Effector memory CD8-positive, alpha-beta T cell (primary cell): Measurements from ENCODE around the gene RASSF8.

ENCODE experiments used
- ATAC-seq: fragments of 150-1000 bp; cut with Tn5 transposase; replicated peaks from 2 replicates; pipeline ENCODE4 v1.10.0; 2021; ENCODE audit warnings: mild to moderate bottlenecking, moderate library complexity
- DNase-seq, 3 experiments: peaks; one replicate each; pipeline ENCODE4 v3.0.0; 2021
- H3K27ac Mint-ChIP-seq, 2 donors: one replicate each; pipeline ENCODE4 v1.8.0; 2022; ENCODE audit warnings: mild to moderate bottlenecking in 2 of 2, mixed read lengths in 2 of 2, moderate library complexity in 2 of 2
- H3K27me3 Mint-ChIP-seq, 2 donors: one replicate each; pipeline ENCODE4 v1.8.0; 2022; ENCODE audit warnings: mixed read lengths in 2 of 2
- H3K36me3 Mint-ChIP-seq: one replicate; pipeline ENCODE4 v1.8.0; 2022; ENCODE audit warnings: mild to moderate bottlenecking, moderate library complexity, mixed read lengths; ENCODE audit not compliant: insufficient read depth
- H3K4me1 Mint-ChIP-seq, 2 donors: one replicate each; pipeline ENCODE4 v1.8.0; 2022; ENCODE audit warnings: low read depth in 2 of 2, mixed read lengths in 2 of 2
- H3K4me3 Mint-ChIP-seq, 2 donors: one replicate each; pipeline ENCODE4 v1.8.0; 2022; ENCODE audit warnings: mild to moderate bottlenecking in 2 of 2, mixed read lengths in 2 of 2, moderate library complexity in 2 of 2
- H3K9me3 Mint-ChIP-seq, 2 donors: one replicate each; pipeline ENCODE4 v1.8.0; 2022; ENCODE audit warnings: mixed read lengths in 2 of 2
- total RNA-seq, 9 experiments: gene quantifications; one replicate each; lab custom pipeline; 2026; lab: John Stamatoyannopoulos, UW

The RASSF8 gene, protein sequence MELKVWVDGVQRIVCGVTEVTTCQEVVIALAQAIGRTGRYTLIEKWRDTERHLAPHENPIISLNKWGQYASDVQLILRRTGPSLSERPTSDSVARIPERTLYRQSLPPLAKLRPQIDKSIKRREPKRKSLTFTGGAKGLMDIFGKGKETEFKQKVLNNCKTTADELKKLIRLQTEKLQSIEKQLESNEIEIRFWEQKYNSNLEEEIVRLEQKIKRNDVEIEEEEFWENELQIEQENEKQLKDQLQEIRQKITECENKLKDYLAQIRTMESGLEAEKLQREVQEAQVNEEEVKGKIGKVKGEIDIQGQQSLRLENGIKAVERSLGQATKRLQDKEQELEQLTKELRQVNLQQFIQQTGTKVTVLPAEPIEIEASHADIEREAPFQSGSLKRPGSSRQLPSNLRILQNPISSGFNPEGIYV
- 0 to 2.7 (median 0.06) reads per million in 9 experiments for total RNA-seq

DNA sequence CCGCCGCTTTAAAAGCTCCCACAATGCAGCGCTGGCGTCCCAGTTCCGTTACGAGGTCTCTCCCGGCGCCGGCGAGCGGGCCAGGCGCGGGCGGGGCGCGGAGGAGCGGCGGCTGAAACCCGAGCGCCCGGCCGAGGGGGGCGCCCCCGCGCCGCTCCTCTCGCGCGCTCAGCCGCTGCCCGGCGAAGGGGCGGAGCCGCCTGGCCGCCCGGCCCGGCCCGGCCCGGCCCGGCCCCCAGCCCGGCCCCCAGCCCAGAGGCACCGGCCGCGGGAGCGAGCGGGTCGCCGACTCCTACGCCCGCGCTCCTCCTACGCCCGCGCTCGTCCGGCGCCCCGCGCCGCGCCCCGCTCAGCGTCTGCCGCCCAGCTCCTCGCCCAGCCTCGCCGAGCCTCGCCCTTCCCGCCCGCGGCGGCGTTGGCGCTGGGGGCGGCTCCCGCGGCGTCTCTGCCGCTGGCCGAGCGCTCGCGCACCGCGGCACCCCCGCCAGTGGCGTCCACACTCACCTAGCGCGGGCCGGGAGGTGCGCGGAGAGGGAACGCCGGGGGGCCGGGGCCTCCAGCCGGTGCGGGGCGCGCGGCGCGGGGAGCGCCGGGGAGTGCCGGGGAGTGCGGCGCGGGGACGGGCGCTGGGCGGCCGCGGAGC is at the start of gene RASSF8:
RASSF8 (plus strand) TSS at position 255 of the 643 bp plus-strand sequence. CDS start 96,662 bp downstream, outside the sequence.
- Mint-ChIP-seq H3K27ac (no peak within 1 kb of the TSS), H3K27me3 (peaks cover 60 to 72% of the 10 kb centered on the region in 2 donors), H3K4me3 (peak within 1 kb of the TSS; percentile 75 to 76), H3K36me3 (peaks cover 2% of the 10 kb centered on the region), H3K9me3 (no peaks in the 10 kb centered on the region), H3K4me1 (peaks cover 6 to 10% of the 10 kb centered on the region in 2 donors)
- DNase-seq (no peak), ATAC-seq (peak; percentile 37)

DNA sequence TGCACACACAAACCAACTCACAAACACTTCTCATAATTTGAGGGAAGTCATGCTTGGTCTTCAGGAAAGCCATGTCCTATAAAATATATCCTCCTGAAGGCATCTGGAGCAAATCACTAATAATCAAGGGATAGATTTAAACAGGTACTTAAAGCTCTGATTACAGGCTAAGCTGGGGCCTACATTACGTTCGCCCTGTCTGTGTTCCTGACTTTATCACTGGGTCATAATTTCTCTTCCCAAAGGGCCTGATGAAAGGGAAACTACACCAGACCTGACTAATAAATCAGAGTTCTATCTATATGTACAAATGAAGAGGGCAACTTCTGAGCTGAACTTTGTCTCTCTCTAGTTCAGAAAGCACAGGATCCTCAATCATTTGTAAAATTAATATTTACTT is 43.9 kb upstream of the RASSF8 start:
- Mint-ChIP-seq H3K4me3 (no peak overlapping the region), H3K4me1 (no peaks in the 10 kb centered on the region), H3K9me3 (no peaks in the 10 kb centered on the region), H3K27me3 (peaks cover 0 to 10% of the 10 kb centered on the region in 2 donors), H3K27ac (no peak overlapping the region), H3K36me3 (no peaks in the 10 kb centered on the region)
- ATAC-seq (no peak), DNase-seq (no peak)

DNA sequence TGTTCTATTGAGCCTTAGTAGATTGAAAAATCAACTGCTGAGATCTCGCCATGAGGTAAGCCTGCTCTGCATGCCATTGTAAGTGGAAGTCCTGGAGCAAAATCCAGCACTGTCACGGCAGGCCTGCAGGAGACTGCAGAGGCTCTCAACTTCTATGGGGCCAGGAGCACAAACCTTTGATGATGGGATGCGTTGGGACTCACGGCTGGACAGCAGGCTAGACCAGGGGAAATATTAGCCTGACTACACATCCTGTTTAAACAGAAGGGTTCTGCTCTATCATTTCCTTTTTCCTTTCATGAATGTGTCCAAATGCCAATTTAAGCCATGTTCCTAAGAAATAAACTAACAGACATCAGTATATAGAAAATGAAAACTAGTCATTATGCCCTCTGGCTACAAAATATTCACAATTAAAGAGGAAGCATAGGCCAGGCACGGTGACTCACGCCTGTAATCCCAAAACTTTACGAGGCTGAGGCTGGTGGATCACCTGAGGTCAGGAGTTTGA is 33.9 kb upstream of the RASSF8 start:
- no peaks in the 10 kb centered on the region for H3K36me3 Mint-ChIP-seq
- peaks cover 0 to 6% of the 10 kb centered on the region in 2 donors for H3K27me3 Mint-ChIP-seq
- H3K27ac Mint-ChIP-seq: no peak overlapping the region
- no peak overlapping the region for H3K4me3 Mint-ChIP-seq
- no peak for DNase-seq
- no peaks in the 10 kb centered on the region for H3K4me1 Mint-ChIP-seq
- ATAC-seq: no peak
- H3K9me3 Mint-ChIP-seq: peaks cover 0 to 6% of the 10 kb centered on the region in 2 donors

DNA sequence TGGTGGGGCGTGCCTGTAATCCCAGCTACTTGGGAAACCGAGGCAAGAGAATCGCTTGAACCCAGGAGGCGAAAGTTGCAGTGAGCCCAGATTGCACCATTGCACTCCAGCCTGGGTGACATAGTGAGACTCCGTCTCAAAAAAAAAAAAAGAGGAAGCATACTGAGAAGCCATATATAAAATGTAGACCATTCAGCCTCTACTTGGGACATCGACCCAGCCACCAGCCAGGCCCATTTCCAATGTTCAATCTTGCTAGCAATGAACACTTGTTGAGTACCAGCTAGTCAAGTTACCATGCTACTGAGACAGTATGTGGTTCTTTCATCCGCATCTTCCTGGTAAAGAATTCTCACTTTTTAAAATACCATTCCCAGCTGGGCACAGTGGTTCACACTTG is 33.4 kb upstream of the RASSF8 start:
- Mint-ChIP-seq H3K27me3 (peaks cover 0 to 6% of the 10 kb centered on the region in 2 donors), H3K36me3 (no peaks in the 10 kb centered on the region), H3K9me3 (peaks cover 0 to 6% of the 10 kb centered on the region in 2 donors), H3K27ac (no peak overlapping the region), H3K4me1 (no peaks in the 10 kb centered on the region), H3K4me3 (no peak overlapping the region)
- DNase-seq (no peak), ATAC-seq (no peak)

DNA sequence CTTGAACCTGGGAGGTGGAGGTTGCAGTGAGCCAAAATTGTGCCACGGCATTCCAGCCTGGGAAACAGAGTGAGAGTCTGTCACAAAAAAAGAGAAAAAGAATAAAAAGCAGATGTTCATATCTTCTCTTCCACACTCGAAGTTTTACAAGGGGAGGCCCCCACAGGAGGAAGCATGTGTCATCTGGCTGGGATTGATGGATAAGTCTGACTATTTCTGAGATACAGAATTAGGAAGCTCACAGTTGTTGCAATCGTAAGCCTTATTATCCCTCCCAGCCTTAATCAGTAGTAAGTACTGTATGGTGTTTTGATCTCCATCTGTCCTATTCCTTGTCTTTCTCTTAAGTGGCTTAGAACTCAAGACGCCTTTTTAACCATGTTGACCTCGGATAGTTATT is 31.9 kb upstream of the RASSF8 start:
- DNase-seq (no peak), ATAC-seq (no peak)
- Mint-ChIP-seq H3K27me3 (peaks cover 0 to 12% of the 10 kb centered on the region in 2 donors), H3K4me1 (no peaks in the 10 kb centered on the region), H3K36me3 (no peaks in the 10 kb centered on the region), H3K9me3 (peaks cover 0 to 15% of the 10 kb centered on the region in 2 donors), H3K4me3 (no peak overlapping the region), H3K27ac (no peak overlapping the region)

DNA sequence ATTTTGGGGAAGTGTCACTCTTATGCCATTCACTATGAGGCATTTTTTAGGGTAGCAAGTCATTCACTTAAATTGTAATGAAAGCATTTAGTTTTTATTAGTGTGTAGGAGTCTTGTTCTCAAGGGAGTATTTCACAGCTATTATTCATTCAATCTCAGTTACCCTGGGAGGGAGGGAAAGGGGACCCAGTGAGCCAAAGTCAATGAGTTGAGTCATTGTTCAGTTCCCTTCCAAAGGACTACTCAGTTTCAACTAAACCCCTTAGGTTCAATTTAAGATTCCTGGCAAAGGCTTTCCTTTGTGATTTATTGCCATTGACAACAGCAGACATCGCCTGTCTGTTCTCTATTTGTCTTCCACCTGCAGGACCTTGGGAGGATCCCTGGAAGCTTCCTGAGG is 29.3 kb upstream of the RASSF8 start:
- Mint-ChIP-seq H3K9me3 (peaks cover 0 to 12% of the 10 kb centered on the region in 2 donors), H3K27me3 (peaks cover 0 to 12% of the 10 kb centered on the region in 2 donors), H3K4me3 (no peak overlapping the region), H3K36me3 (no peaks in the 10 kb centered on the region), H3K4me1 (no peaks in the 10 kb centered on the region), H3K27ac (no peak overlapping the region)
- DNase-seq (no peak), ATAC-seq (no peak)

DNA sequence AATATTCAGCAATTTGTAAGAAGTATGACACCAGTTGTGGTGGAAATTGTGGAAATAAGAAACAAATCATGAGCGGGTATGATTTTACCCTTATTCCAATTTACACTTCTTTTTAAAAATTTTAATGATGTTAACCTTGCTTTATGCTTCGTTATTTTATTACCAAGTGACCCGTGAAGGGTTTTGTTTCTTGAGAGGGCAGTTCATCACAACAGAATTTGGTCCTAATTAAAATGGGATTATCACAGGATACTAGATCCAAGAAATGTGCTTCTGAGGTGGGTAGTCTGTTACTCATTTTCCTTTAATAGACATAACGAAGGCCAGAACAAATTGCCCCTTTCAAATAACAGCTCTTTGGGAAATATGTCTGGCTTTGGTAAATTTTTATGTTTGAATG is 25.5 kb upstream of the RASSF8 start:
- Mint-ChIP-seq H3K4me3 (no peak overlapping the region), H3K27me3 (peaks cover 0 to 6% of the 10 kb centered on the region in 2 donors), H3K4me1 (no peaks in the 10 kb centered on the region), H3K27ac (no peak overlapping the region), H3K9me3 (peaks cover 0 to 9% of the 10 kb centered on the region in 2 donors), H3K36me3 (no peaks in the 10 kb centered on the region)
- DNase-seq (no peak), ATAC-seq (no peak)

DNA sequence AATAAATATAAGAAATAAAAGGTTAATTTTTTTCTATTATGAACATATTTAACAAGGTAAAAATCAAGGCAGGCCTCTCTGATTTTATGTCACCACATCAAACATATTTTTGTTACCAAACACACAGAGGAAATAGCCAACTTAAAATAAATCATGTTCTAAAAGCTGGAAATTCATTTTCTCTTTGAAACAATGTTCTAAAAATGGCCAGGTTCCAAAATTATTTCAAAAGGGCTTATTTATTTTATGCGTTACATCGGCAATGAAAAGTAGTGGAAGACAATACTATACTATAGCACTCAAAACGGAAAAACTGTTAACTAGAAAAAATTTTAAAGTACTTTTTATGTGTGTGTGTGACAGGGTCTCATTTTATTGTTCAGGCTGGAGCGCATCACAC is 24.0 kb upstream of the RASSF8 start:
- peaks cover 0 to 9% of the 10 kb centered on the region in 2 donors for H3K9me3 Mint-ChIP-seq
- DNase-seq (no peak), ATAC-seq (no peak)
- H3K36me3 Mint-ChIP-seq: no peaks in the 10 kb centered on the region
- no peak overlapping the region for H3K27ac Mint-ChIP-seq
- peaks cover 0 to 6% of the 10 kb centered on the region in 2 donors for H3K27me3 Mint-ChIP-seq
- H3K4me1 Mint-ChIP-seq: no peaks in the 10 kb centered on the region
- no peak overlapping the region for H3K4me3 Mint-ChIP-seq

DNA sequence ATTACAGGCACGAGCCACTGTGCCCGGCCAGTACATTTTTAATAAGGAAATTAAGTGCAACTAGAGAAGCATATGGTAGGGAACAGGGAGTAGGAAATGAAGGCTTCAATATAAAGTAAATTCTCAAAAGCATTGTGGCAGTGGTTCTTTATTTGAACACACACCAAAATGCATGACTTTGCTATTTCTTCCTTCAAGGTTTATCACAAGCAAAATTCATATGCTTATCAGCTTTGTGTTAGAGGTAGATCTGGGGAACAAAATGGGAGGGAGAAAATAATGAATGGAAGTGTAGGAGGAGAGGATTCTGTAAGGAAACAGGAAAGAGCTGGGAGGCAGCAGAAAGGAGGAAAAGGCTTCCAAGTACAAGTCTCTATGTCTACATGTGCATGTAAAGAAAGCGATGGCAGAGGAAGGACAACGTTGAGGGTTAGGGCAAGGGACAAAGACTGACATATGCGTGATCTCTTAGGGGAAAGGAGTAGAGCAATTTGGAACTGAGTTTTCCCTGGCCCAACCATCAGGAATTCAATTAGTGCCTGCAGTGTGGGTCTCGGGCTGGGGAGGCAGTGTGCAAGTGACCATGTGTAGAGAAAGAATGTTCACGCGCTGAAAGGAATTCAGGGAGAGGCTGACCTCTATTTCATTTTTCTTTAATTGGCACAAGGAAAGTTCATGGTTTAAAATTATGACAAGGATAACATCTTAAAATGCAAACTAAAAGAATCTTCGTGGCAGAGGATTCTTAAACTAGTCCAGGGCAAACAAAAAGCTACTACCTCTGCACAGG is 22.9 kb upstream of the RASSF8 start:
- no peak overlapping the region for H3K27ac Mint-ChIP-seq

DNA sequence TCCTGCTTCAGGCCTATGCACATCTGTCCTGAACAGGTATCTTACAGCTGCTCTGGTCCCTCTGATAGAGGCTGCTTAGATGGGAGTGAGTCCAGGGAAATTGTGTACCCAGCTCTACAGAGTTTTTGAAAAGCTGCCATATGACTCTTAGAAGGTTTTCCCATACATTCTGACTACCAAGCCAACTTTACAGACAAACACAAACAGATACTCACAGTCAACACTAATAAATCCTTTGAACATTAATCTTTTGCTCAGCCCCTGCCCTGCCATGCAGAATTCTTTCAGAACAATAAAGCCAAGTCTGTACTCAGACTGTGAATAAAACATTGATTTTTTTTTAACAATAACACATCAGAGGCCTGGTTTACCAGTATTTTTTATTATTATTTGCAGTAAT is 21.4 kb upstream of the RASSF8 start:
- Mint-ChIP-seq H3K4me3 (no peak overlapping the region), H3K4me1 (no peaks in the 10 kb centered on the region), H3K9me3 (no peaks in the 10 kb centered on the region), H3K27me3 (no peaks in the 10 kb centered on the region), H3K27ac (no peak overlapping the region), H3K36me3 (no peaks in the 10 kb centered on the region)
- DNase-seq (no peak), ATAC-seq (no peak)

More for the DNA sequence above, 22.9 kb upstream of the RASSF8 start:
- H3K9me3 Mint-ChIP-seq: peaks cover 0 to 5% of the 10 kb centered on the region in 2 donors
- no peaks in the 10 kb centered on the region for H3K4me1 Mint-ChIP-seq
- no peak for ATAC-seq
- peaks cover 0 to 2% of the 10 kb centered on the region in 2 donors for H3K27me3 Mint-ChIP-seq
- H3K4me3 Mint-ChIP-seq: no peak overlapping the region
- H3K36me3 Mint-ChIP-seq: no peaks in the 10 kb centered on the region
- DNase-seq: no peak

DNA sequence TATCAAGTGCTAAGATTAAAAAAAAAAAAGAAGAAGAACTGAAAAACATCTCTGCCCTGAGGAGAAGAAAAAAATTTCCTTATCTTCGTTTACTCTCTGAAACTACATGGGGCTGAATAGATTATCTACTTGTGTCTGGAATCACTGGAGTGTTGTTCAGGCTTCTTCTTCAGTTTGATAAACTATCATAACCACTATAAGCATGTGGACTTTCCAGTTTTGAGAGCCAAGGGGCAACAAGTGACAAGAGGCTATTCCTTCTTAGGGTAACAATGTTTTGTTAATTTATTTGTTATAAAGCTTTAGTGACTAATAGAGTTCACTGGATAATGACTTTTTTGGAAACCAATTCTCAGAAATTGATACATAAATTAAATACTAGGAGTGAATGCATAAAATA is 19.9 kb upstream of the RASSF8 start:
- DNase-seq: no peak
- H3K4me1 Mint-ChIP-seq: no peaks in the 10 kb centered on the region
- ATAC-seq: no peak
- no peak overlapping the region for H3K27ac Mint-ChIP-seq
- H3K36me3 Mint-ChIP-seq: no peaks in the 10 kb centered on the region
- no peak overlapping the region for H3K4me3 Mint-ChIP-seq
- no peaks in the 10 kb centered on the region for H3K27me3 Mint-ChIP-seq
- no peaks in the 10 kb centered on the region for H3K9me3 Mint-ChIP-seq

DNA sequence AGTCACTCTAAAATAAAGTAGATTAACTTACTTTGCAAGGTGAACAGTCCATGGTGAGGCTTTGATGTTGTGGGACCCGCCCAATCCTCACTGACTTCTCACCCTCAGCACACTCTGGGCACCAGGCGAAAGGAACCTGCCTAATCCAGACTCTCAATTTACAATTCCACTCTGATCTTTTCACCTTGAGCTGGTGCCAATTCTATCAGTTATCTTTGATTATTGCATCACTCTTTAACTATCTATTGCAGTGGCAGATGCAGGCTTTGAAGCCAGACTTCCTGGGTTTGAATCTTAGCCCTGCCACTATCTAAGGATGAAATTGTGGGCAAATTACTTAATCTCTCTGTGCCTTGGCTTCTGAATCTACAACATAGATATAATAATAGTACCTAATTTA is 18.9 kb upstream of the RASSF8 start:
- DNase-seq (no peak), ATAC-seq (no peak)
- Mint-ChIP-seq H3K9me3 (no peaks in the 10 kb centered on the region), H3K36me3 (no peaks in the 10 kb centered on the region), H3K4me1 (no peaks in the 10 kb centered on the region), H3K27me3 (no peaks in the 10 kb centered on the region), H3K27ac (no peak overlapping the region), H3K4me3 (no peak overlapping the region)

DNA sequence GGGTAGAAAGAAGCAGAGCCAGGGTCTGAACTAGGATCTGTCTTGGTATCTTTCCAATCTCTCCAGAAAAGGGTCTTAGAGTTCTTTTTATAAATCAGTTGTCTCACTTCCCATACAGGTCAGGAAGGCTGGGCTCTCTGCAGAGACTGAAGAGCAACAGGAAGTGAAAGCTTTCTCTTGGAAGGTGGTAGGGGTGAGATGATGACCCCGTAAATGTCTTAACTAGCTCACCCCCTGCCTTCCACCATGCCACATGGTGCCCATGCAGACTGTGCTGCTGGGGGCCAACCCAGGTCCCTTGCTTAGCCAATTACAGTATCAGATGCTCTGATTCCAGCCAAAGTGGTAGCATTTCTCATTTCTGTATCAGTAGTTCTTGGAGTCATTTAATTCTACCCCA is 17.6 kb upstream of the RASSF8 start:
- H3K27me3 Mint-ChIP-seq: no peaks in the 10 kb centered on the region
- no peak overlapping the region for H3K27ac Mint-ChIP-seq
- H3K36me3 Mint-ChIP-seq: no peaks in the 10 kb centered on the region
- H3K4me3 Mint-ChIP-seq: no peak overlapping the region
- ATAC-seq: no peak
- no peaks in the 10 kb centered on the region for H3K9me3 Mint-ChIP-seq
- DNase-seq: no peak
- no peaks in the 10 kb centered on the region for H3K4me1 Mint-ChIP-seq
